Measurements from ENCODE around the gene MYO3B.
"Not testable (repeated sequence)": the region's sequence is repeated elsewhere in the genome, so short reads cannot be mapped to it uniquely, and the experiment has no call there.

Gene MYO3B

DNA sequence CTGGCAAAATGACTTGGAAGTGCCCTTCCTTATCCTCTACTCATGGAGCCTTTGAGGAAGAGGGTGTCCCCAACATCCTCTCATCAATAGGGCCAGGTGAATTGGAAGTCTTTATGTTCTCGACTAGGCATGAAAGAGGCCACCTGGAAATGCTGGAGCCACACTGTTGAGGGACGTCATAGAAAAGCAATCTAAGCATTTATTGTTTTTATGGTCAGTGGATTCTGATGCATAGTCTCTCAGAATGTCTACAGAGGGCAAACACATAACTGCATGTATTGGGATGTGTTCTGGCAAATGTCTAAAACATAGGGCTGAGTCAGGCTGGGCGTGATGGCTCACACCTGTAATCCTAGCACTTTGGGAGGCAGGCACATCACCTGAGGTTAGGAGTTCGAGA, 290.6 kb downstream of the MYO3B start:
- H3K27ac ChIP-seq, result no peak overlapping the region
- TF ChIP-seq ZFX (IDR thresholded peaks at IDR 0.05; ENCODE audit: borderline replicate concordance), result no peak
- TF ChIP-seq, protein P1, sequence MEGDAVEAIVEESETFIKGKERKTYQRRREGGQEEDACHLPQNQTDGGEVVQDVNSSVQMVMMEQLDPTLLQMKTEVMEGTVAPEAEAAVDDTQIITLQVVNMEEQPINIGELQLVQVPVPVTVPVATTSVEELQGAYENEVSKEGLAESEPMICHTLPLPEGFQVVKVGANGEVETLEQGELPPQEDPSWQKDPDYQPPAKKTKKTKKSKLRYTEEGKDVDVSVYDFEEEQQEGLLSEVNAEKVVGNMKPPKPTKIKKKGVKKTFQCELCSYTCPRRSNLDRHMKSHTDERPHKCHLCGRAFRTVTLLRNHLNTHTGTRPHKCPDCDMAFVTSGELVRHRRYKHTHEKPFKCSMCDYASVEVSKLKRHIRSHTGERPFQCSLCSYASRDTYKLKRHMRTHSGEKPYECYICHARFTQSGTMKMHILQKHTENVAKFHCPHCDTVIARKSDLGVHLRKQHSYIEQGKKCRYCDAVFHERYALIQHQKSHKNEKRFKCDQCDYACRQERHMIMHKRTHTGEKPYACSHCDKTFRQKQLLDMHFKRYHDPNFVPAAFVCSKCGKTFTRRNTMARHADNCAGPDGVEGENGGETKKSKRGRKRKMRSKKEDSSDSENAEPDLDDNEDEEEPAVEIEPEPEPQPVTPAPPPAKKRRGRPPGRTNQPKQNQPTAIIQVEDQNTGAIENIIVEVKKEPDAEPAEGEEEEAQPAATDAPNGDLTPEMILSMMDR (IDR thresholded peaks at IDR 0.05), result no peak

- not testable (repeated sequence) for H3K27ac ChIP-seq
Observed at GRCh38 chr2:170472498-170472897, 294.6 kb downstream of the MYO3B start.

GRCh38 chr2:170475878-170476277, 297.9 kb downstream of the MYO3B start:
- no peak overlapping the region for H3K27ac ChIP-seq
- TF ChIP-seq, protein P1 (IDR thresholded peaks at IDR 0.05), result no peak
- no peak for TF ChIP-seq ZFX (IDR thresholded peaks at IDR 0.05; ENCODE audit: borderline replicate concordance)

- no peak for TF ChIP-seq ZFX (IDR thresholded peaks at IDR 0.05; ENCODE audit: borderline replicate concordance)
- TF ChIP-seq, protein P1 (IDR thresholded peaks at IDR 0.05), result no peak
- no peak overlapping the region for H3K27ac ChIP-seq
Observed at GRCh38 chr2:170477630-170478029, 299.7 kb downstream of the MYO3B start.

DNA sequence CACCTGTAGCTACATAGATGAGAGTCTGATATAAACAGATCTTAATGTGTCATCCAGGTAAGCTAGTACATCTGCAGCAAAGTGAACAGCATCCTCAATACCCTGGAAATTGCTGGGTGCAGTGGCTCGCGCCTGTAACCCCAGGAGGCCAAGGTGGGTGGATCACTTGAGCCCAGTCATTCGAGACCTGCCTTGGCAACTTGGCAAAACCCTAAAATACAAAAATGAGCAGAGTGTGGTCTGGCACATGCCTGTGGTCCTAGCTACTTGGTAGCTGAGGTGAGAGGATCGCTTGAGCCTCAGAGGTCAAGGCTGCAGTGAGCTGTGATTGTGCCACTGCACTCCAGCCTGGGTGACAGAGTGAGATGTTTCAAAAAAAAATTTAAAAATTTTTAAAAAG, 303.3 kb downstream of the MYO3B start:
- no peak overlapping the region for H3K27ac ChIP-seq
- TF ChIP-seq, protein P1 (IDR thresholded peaks at IDR 0.05), result no peak
- no peak for TF ChIP-seq ZFX (IDR thresholded peaks at IDR 0.05; ENCODE audit: borderline replicate concordance)

- TF ChIP-seq, protein P1 (IDR thresholded peaks at IDR 0.05), result no peak
- no peak for TF ChIP-seq ZFX (IDR thresholded peaks at IDR 0.05; ENCODE audit: borderline replicate concordance)
- no peak overlapping the region for H3K27ac ChIP-seq
Observed at GRCh38 chr2:170484552-170484951, 306.6 kb downstream of the MYO3B start.

DNA sequence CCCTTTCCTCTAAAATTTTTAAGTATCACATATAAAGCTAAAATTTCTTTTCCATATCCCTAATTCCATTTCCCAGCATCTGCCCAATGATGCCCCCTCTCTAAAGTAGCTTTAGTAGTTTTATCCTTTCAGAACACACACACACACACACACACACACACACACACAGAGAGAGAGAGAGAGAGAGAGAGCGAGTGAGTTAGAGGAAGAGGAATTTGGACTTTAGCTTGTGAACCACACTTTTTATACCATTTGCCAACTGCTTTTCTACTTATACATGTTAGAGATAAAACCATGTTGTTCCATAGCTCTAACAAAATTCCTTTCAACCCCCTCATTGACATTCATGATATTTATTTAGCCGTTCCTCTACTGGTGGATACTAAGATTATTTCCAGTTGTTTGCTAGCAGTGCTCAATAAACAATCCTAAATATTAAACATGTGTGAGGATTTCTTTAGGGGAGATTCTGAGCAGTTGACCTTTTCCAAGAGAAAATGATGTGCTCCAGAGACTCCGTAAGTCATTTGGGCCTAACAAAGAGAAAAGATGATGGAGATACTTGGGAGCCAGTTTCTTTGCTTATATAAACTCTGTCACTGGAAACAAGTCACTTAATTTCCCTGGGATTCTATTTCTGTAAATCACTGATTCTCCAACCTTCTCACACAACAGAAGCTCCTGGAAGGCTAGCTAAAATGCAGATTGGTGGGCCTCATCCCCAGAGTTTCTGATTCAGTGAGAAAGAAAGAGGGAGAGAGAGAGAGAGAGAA, 307.5 kb downstream of the MYO3B start:
- no peak for TF ChIP-seq ZFX (IDR thresholded peaks at IDR 0.05; ENCODE audit: borderline replicate concordance)
- TF ChIP-seq, protein P1 (IDR thresholded peaks at IDR 0.05), result no peak
- H3K27ac ChIP-seq, result no peak overlapping the region

DNA sequence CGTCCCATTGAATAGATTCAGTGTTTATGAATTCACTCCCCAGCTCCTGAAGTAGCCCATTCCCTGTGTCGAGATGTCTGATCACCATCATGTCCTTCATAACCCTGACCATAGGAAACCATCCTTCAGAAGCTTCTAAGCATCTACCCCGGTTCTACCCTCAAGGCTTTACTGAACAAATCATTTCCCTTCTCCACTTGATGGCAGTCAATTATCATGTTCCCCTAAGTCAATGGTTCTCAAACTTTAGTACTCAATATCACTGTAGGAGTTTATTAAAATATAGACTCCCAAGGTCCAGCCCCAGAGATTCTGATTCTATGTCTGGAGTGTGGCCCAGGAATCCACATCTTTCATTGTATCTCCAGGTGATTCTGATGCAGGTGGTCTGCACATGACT, 308.8 kb downstream of the MYO3B start:
- no peak for TF ChIP-seq ZFX (IDR thresholded peaks at IDR 0.05; ENCODE audit: borderline replicate concordance)

More for the DNA sequence above, 308.8 kb downstream of the MYO3B start:
- H3K27ac ChIP-seq, result no peak overlapping the region
